ENCODE data around the gene ERF.

ERF gene

DNA sequence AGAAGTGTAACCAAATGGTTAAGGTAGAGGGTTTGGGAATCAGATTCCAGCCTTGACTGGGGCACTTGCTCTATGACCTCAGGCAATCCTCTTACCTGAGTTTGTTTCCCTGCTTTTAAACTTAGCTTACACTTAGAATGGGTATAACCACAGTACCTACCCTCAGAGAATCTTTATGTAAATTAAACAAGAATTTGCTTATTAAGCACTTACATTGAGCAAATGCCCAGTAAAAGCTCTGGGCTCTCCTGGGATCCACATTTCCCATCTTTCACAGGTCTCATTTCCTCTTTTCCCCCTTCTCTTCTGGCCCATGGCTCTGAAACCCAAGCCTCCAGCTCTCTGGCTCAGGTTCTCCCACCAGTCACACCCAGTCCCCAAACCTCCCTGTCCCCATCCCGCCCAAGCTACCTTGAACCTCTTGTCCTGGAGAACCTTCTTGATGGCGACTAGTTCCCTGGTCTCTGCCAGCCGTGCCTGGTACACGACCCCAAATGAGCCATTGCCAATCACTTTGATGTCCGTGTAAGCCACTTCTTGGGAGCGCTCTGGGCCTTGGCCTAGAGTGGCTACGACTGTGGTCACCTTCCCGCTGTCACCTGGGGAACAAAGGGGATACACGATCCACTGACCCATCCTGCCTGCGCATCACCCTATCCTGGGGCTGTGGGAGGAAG is 15.2 kb downstream of the ERF start:
- H3K27ac ChIP-seq = no peak overlapping the region
- no peaks in the 10 kb centered on the region for H3K36me3 ChIP-seq (ENCODE audit: insufficient read depth)
- H3K4me3 ChIP-seq (IDR thresholded peaks at IDR 0.05; ENCODE audit: insufficient read depth, low read depth, low read length) = no peak overlapping the region
- TF ChIP-seq CTCF (conservative IDR thresholded peaks at IDR 0.05; ENCODE audit: low read depth, low read length) = no peak
- H3K9ac ChIP-seq = no peak overlapping the region
- H3K4me1 ChIP-seq (ENCODE audit: low read depth, poor library complexity, severe bottlenecking) = peaks cover 17% of the 10 kb centered on the region
- peaks cover 24% of the 10 kb centered on the region for H3K79me2 ChIP-seq (ENCODE audit: insufficient read depth, low read depth)
- no peaks in the 10 kb centered on the region for H3K27me3 ChIP-seq (ENCODE audit: insufficient read depth, low read depth)
- H3K4me2 ChIP-seq = no peak overlapping the region
- H4K20me1 ChIP-seq (ENCODE audit: insufficient read depth) = no peaks in the 10 kb centered on the region
- H2AFZ ChIP-seq (ENCODE audit: low read depth) = no peak overlapping the region

DNA sequence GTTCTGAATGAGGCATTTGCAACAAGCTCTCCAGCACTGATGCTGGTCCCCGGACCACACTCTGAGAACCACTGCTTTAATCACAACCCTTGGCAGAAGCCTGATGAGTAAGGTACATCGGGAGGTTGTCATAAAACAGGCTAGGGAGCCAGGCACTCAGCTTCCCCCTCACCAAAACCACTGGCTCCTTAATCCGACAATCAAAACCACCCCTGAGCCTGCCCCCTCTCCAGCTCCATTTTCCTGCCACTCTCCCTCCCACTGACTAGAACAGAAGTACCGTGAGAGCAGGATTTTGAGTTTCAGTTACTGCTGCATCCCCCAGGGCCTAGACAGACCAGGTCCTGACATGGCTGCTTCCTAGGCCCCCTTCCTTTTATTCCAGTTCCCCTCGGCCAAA is 19.7 kb downstream of the ERF start:
- peaks cover 6% of the 10 kb centered on the region; the same call in 1 of the 2 replicates for H3K79me2 ChIP-seq (ENCODE audit: insufficient read depth, low read depth)
- no peak for TF ChIP-seq CTCF (conservative IDR thresholded peaks at IDR 0.05; ENCODE audit: low read depth, low read length)
- H3K4me3 ChIP-seq (IDR thresholded peaks at IDR 0.05; ENCODE audit: insufficient read depth, low read depth, low read length) = no peak overlapping the region
- H3K27me3 ChIP-seq (ENCODE audit: insufficient read depth, low read depth) = no peaks in the 10 kb centered on the region
- H3K27ac ChIP-seq = no peak overlapping the region
- no peaks in the 10 kb centered on the region for H4K20me1 ChIP-seq (ENCODE audit: insufficient read depth)
- H3K4me2 ChIP-seq = no peak overlapping the region
- no peak overlapping the region for H3K9ac ChIP-seq
- no peak overlapping the region for H2AFZ ChIP-seq (ENCODE audit: low read depth)
- peaks cover 6% of the 10 kb centered on the region for H3K4me1 ChIP-seq (ENCODE audit: low read depth, poor library complexity, severe bottlenecking)
- peaks cover 6% of the 10 kb centered on the region; the same call in 1 of the 2 replicates for H3K36me3 ChIP-seq (ENCODE audit: insufficient read depth)

GRCh38 chr19:42234364-42234763 is 20.6 kb downstream of the ERF start:
- Histone ChIP-seq H3K4me3 (IDR thresholded peaks at IDR 0.05; ENCODE audit: insufficient read depth, low read depth, low read length) (no peak overlapping the region), H3K36me3 (ENCODE audit: insufficient read depth) (peaks cover 6% of the 10 kb centered on the region; the same call in 1 of the 2 replicates), H3K4me2 (no peak overlapping the region), H4K20me1 (ENCODE audit: insufficient read depth) (no peaks in the 10 kb centered on the region), H3K27ac (no peak overlapping the region), H2AFZ (ENCODE audit: low read depth) (no peak overlapping the region), H3K4me1 (ENCODE audit: low read depth, poor library complexity, severe bottlenecking) (no peaks in the 10 kb centered on the region), H3K9ac (no peak overlapping the region), H3K79me2 (ENCODE audit: insufficient read depth, low read depth) (no peaks in the 10 kb centered on the region), H3K27me3 (ENCODE audit: insufficient read depth, low read depth) (no peaks in the 10 kb centered on the region)
- no peak for TF ChIP-seq CTCF (conservative IDR thresholded peaks at IDR 0.05; ENCODE audit: low read depth, low read length)

GRCh38 chr19:42233678-42234292 is 21.1 kb downstream of the ERF start:
- no peak overlapping the region for H3K9ac ChIP-seq
- no peaks in the 10 kb centered on the region for H3K79me2 ChIP-seq (ENCODE audit: insufficient read depth, low read depth)
- no peaks in the 10 kb centered on the region for H3K27me3 ChIP-seq (ENCODE audit: insufficient read depth, low read depth)
- H3K36me3 ChIP-seq (ENCODE audit: insufficient read depth) = peaks cover 6% of the 10 kb centered on the region; the same call in 1 of the 2 replicates
- H3K27ac ChIP-seq = no peak overlapping the region
- no peaks in the 10 kb centered on the region for H4K20me1 ChIP-seq (ENCODE audit: insufficient read depth)
- no peak for TF ChIP-seq CTCF (conservative IDR thresholded peaks at IDR 0.05; ENCODE audit: low read depth, low read length)
- H3K4me1 ChIP-seq (ENCODE audit: low read depth, poor library complexity, severe bottlenecking) = no peaks in the 10 kb centered on the region
- H3K4me2 ChIP-seq = no peak overlapping the region
- H3K4me3 ChIP-seq (IDR thresholded peaks at IDR 0.05; ENCODE audit: insufficient read depth, low read depth, low read length) = no peak overlapping the region
- no peak overlapping the region for H2AFZ ChIP-seq (ENCODE audit: low read depth)
